MM.1S (cell line): ENCODE data around the gene DGAT2.
A peak's percentile ranks its signal among the peaks of the same experiment; 100 is the strongest.

Experiments used
- DNase-seq: peaks from one replicate; pipeline ENCODE4 v3.0.0-alpha.2; 2015
- H2AFZ ChIP-seq: fragments of 300-600 bp; sonication (generic); 2 replicates; pipeline ENCODE4 v1.6.0; 2016; ENCODE audit warnings: antibody characterized with exemption, low read length
- H3F3A ChIP-seq: fragments of 300-600 bp; sonication (generic); 2 replicates; pipeline ENCODE4 v1.6.1; 2016; ENCODE audit warnings: mild to moderate bottlenecking, antibody characterized with exemption, low read length, moderate library complexity, mixed read lengths; ENCODE audit not compliant: insufficient read depth
- H3K27ac ChIP-seq: fragments of 300-600 bp; sonication (generic); 2 replicates; pipeline ENCODE4 v1.5.1; 2016; ENCODE audit warnings: mild to moderate bottlenecking, low read length
- H3K27me3 ChIP-seq: fragments of 300-600 bp; sonication (generic); replicated peaks from 2 replicates; pipeline ENCODE4 v1.6.0; 2016; ENCODE audit warnings: low read length; ENCODE audit not compliant: insufficient read depth
- H3K36me3 ChIP-seq: fragments of 300-600 bp; sonication (generic); replicated peaks from 2 replicates; pipeline ENCODE4 v1.6.1; 2016; ENCODE audit warnings: mild to moderate bottlenecking, low read length, mixed read lengths; ENCODE audit not compliant: insufficient read depth
- H3K4me1 ChIP-seq: fragments of 300-600 bp; sonication (generic); 2 replicates; pipeline ENCODE4 v1.6.1; 2016; ENCODE audit warnings: low read length, mixed read lengths
- H3K4me2 ChIP-seq: fragments of 300-600 bp; sonication (generic); 2 replicates; pipeline ENCODE4 v1.6.0; 2016; ENCODE audit warnings: low read depth, low read length
- H3K4me3 ChIP-seq: fragments of 300-600 bp; sonication (generic); 2 replicates; pipeline ENCODE4 v1.5.1; 2016; ENCODE audit warnings: low read length, mixed read lengths
- H3K79me2 ChIP-seq: fragments of 300-600 bp; sonication (generic); 2 replicates; pipeline ENCODE4 v1.6.1; 2016; ENCODE audit warnings: mixed run types, low read length, mixed read lengths
- H3K9ac ChIP-seq: fragments of 300-600 bp; sonication (generic); 2 replicates; pipeline ENCODE4 v1.6.1; 2016; ENCODE audit warnings: low read length, mixed read lengths
- H3K9me2 ChIP-seq: fragments of 300-600 bp; sonication (generic); replicated peaks from 2 replicates; pipeline ENCODE4 v1.6.1; 2016; ENCODE audit warnings: mild to moderate bottlenecking, low read length, mixed read lengths; ENCODE audit not compliant: insufficient read depth
- H3K9me3 ChIP-seq: fragments of 300-600 bp; sonication (generic); replicated peaks from 2 replicates; pipeline ENCODE4 v1.6.1; 2016; ENCODE audit warnings: mild to moderate bottlenecking, low read length, mixed read lengths; ENCODE audit not compliant: insufficient read depth
- H4K20me1 ChIP-seq: fragments of 300-600 bp; sonication (generic); 2 replicates; pipeline ENCODE4 v1.6.1; 2016; ENCODE audit warnings: mild to moderate bottlenecking, low read length, moderate library complexity, mixed read lengths; ENCODE audit not compliant: insufficient read depth
- CTCF ChIP-seq: fragments of 300-600 bp; sonication (generic); IDR thresholded peaks from 2 replicates; pipeline ENCODE4 v1.5.1; 2016; ENCODE audit warnings: antibody characterized with exemption, low read length, mixed read lengths
- EZH2 ChIP-seq: fragments of 300-600 bp; sonication (generic); optimal IDR thresholded peaks from 2 replicates; pipeline ENCODE3; 2017; ENCODE audit warnings: low read depth, mild to moderate bottlenecking, antibody characterized with exemption, low read length, mixed read lengths
- EZH2phosphoT487 ChIP-seq: fragments of 300-600 bp; sonication (generic); IDR thresholded peaks from 2 replicates; pipeline ENCODE4 v1.6.1; 2018; ENCODE audit warnings: antibody characterized with exemption, low read length

The DGAT2 gene

GRCh38 chr11:75814363-75814676, 45.7 kb downstream of the DGAT2 start:
- no peaks in the 10 kb centered on the region for H3K9me2 ChIP-seq
- H2AFZ ChIP-seq: peak overlapping the region; percentile 67
- H3K27ac ChIP-seq: peak overlapping the region; percentile 74; the same call in 1 of the 2 replicates
- H3K27me3 ChIP-seq: no peaks in the 10 kb centered on the region
- peak overlapping the region; percentile 12; the same call in 1 of the 2 replicates for H3K9ac ChIP-seq
- peak overlapping the region; percentile 67; the same call in 1 of the 2 replicates for H3K4me2 ChIP-seq
- peaks cover 33% of the 10 kb centered on the region for H3K4me1 ChIP-seq
- peaks cover 36% of the 10 kb centered on the region for H3K79me2 ChIP-seq
- peak overlapping the region; percentile 98 for H3K4me3 ChIP-seq
- no peaks in the 10 kb centered on the region for H3K9me3 ChIP-seq
- no peaks in the 10 kb centered on the region for H3K36me3 ChIP-seq
- no peak for DNase-seq
- peaks cover 9% of the 10 kb centered on the region; the same call in 1 of the 2 replicates for H3F3A ChIP-seq
- TF ChIP-seq EZH2 (no peak), EZH2phosphoT487 (no peak), CTCF (no peak)
- H4K20me1 ChIP-seq: 0 out of 2 replicates have a peak, but pooled peaks cover 6% of the 10 kb centered on the region

GRCh38 chr11:75814677-75815344, 46.2 kb downstream of the DGAT2 start, which contains the start of gene UVRAG:
Gene UVRAG (plus strand): TSS chr11:75815210. CDS start chr11:75815408, 198 bp downstream.
- peaks cover 40% of the 10 kb centered on the region for H3K79me2 ChIP-seq
- peak within 1 kb of the TSS; percentile 74 for H2AFZ ChIP-seq
- no peaks in the 10 kb centered on the region for H3K27me3 ChIP-seq
- peak within 1 kb of the TSS; percentile 81 for H3K9ac ChIP-seq
- TF ChIP-seq EZH2phosphoT487 (no peak), EZH2 (no peak), CTCF (no peak)
- H3K9me3 ChIP-seq: no peaks in the 10 kb centered on the region
- H3K4me3 ChIP-seq: peak within 1 kb of the TSS; percentile 98
- peak within 1 kb of the TSS; percentile 74; the same call in 1 of the 2 replicates for H3K27ac ChIP-seq
- H4K20me1 ChIP-seq: 0 out of 2 replicates have a peak, but pooled peaks cover 6% of the 10 kb centered on the region
- H3K4me2 ChIP-seq: peak within 1 kb of the TSS; percentile 88
- H3K36me3 ChIP-seq: no peaks in the 10 kb centered on the region
- H3K4me1 ChIP-seq: peaks cover 33% of the 10 kb centered on the region
- H3F3A ChIP-seq: peaks cover 9% of the 10 kb centered on the region; the same call in 1 of the 2 replicates
- no peaks in the 10 kb centered on the region for H3K9me2 ChIP-seq
- DNase-seq: peak; percentile 97

- H3K9ac ChIP-seq: peak overlapping the region; percentile 81
- peak overlapping the region; percentile 74 for H2AFZ ChIP-seq
- H3K4me3 ChIP-seq: peak overlapping the region; percentile 98
- peak; percentile 46 for DNase-seq
- H3K9me2 ChIP-seq: no peaks in the 10 kb centered on the region
- no peaks in the 10 kb centered on the region for H3K27me3 ChIP-seq
- H3K36me3 ChIP-seq: no peaks in the 10 kb centered on the region
- H3K9me3 ChIP-seq: no peaks in the 10 kb centered on the region
- H3K4me2 ChIP-seq: peak overlapping the region; percentile 88
- H3K27ac ChIP-seq: peak overlapping the region; percentile 74; the same call in 1 of the 2 replicates
- peaks cover 30% of the 10 kb centered on the region for H3K4me1 ChIP-seq
- H4K20me1 ChIP-seq: 0 out of 2 replicates have a peak, but pooled peaks cover 6% of the 10 kb centered on the region
- H3F3A ChIP-seq: peaks cover 9% of the 10 kb centered on the region; the same call in 1 of the 2 replicates
- TF ChIP-seq EZH2phosphoT487 (no peak), CTCF (0 out of 2 replicates have a peak, but pooled peaks have one; percentile 4)
- peaks cover 48% of the 10 kb centered on the region for H3K79me2 ChIP-seq
Observed at GRCh38 chr11:75815345-75816168, 47.0 kb downstream of the DGAT2 start.
